M059J (cell line): ENCODE results near the gene SPINK8. TPM values are rescaled to one million over a fixed set of nuclear protein-coding genes. Genes with fewer than 3 reads are reported as not detected.
"Not testable (repeated sequence)": the region's sequence is repeated elsewhere in the genome, so short reads cannot be mapped to it uniquely, and the experiment has no call there.

Source experiments
- DNase-seq: peaks from one replicate; pipeline ENCODE4 v3.0.0-alpha.2; 2012; ENCODE audit warnings: low read depth
- total RNA-seq: library from RNA; depleted of rRNA; stranded (reverse); fragments of >200 nt; shearing (Covaris generic); gene quantifications from 2 replicates; pipeline ENCODE4 v1.2.3, GENCODE V29; 2014; rRNA removed

The SPINK8 gene
- total RNA-seq, 1 experiment from 2014 or later: not detected

DNA sequence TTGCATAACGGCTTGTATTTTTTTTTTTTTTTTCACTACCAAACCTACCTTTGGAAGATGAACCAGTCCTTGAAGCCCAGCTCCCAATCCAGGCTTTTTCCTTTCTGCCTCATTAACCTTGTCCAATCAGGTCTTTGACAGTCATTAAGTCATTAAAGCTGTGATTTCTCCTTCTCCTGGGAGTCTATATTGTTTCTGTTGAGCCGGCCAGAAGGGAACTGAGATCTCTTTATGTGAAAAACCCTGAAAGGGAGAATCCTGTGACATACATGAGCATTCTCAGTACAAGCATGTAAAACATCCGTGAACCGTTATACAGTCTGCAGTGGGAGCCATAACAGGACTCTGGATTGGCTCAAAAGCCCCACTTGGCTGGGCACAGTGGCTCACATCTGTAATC is 52.6 kb downstream of the SPINK8 start:
- DNase-seq: no peak

DNA sequence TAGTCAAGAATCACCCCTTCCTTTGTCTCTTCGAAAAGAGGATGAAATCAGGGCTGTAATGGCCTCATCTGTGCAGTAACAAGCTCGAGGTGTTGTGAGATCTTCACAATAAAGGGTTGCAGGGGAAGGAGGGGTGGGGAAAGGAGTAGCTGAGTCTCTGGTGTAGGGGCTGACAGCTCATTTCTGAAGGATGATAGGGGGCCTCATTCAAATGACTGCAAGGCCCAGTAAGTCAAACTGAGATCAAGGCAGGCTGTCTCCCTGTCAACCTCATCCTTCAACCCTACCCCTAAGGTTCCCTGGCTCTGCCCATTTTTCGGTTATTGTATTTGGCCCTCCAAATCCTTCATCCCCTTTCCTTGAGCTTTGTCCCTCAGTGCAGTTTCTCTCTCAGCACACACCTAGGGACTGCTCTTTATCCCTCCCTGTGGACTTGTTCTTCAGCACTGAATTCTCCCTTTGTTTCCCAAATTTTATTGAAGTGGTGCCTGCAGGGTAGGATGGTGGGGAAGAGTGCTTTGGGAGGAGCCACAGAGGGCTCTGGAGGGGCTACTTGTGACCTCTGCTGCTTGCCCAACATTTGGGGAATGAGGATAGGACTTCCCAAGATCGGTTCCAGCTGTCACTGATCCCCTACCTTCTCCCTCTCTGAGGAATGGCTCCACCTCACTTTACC is 54.4 kb downstream of the SPINK8 start:
- DNase-seq: no peak

DNA sequence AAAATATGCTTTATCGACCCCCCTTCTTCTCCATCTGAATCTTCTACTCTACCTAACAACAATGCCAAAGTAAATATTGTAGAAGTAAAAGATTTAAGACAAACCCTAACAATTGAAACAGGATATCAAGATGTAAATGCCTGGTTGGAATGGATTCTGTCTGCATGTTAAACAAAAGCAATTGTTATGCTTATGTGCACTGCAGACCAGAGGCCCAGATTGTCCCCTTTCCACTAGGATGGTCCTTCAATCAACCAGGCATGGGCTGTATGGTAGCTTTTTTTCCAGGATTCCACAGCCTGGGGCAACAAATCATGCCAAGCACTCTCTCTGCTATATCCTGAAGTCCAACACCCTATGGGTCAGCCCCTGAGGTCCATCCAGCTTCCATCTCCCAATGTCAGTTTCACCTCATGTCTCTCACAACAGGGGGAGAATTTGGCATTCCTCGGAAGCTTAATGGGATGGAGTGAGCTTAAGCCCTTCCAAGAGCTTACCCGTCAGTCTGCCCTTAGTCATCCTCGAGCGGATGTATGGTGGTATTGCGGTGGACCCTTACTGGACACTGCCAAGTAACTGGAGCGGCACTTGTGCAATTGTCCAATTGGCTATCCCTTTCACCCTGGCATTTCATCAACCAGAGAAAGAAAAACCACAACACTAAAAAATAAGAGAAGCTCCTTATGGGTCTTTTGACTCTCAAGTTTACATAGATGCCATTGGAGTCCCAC is 56.4 kb downstream of the SPINK8 start:
- no peak for DNase-seq

DNA sequence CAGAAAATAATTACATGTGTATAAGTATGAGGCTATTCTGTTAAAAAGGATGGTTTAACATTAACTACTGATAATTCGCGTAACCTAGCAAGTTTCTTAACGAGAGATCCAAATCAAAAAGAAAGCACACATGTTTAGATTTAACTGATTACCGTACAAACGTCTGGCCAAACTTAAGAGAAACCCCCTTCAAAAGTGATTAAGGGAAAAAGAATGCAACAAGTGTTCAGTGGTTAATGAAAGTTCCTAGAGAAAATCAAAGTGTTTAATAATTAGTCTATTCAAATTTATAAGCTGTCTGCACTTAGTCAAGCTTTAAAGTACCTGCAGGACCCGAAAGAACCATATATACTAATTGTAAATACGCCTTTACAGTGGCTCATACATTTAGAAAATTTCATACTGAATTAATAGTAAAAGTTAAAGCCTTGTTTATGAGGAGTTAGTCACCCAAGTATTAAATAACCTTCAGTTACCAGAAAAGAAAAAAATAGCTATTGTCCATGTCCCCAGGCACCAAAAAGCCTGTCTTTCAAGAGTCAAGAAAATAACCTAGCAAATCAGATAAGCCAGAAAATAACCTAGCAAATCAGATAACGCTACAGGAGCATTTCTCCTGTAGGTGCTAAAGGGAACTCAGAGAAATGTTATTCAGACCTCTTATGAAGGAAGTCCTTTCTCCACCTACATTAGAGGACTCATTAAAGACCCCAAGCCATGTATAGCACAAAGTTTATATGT is 58.0 kb downstream of the SPINK8 start:
- DNase-seq: peak; percentile 20

DNA sequence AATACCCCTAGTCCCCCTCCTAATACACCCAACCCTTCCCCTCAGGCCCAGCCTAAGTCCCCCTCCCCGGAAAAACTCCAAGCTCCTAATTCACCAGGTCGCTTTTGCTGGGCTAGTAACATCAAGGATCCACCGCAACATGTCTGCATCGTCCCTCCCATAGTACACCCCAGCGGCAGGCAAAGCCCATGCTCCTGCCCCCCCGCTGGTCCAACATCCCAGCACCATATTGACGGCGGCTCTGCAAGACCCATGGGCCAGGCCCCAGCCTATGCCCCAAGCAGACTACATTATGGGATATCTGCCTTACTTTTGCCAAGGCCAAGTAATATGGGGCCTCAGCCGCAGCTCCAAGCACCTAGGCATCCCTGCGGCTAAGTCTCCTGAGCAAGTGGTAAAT is 59.0 kb downstream of the SPINK8 start:
- DNase-seq: no peak

DNA sequence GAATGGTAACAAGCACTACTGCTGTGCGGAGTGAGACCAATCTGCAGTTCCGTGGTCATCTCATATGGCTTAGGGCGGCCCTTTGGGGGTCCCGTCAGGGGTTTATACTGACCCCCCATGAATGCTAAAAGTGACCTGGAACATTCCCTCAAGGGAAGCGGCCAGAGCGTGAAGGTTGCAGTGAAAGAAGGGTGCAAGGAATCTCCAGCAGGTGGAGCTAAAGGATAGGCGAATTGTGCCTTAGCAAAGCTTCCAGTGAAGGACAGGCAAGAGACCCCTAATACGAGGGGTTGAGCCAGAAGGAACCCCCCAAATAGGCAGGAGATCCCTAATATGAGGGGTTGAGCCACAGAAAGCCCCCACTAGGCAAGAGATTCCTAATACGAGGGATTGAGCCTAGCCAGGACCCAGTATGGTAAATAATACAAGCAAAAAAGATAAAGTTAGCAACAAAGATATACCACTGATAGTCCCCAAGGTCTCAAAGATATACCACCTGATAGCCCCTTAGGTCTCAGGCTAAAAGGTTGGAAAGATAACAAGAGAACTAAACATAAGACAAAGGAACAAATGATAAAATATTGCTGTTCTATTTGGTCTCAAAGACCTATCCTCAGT is 59.8 kb downstream of the SPINK8 start:
- DNase-seq: peak; percentile 53

DNA sequence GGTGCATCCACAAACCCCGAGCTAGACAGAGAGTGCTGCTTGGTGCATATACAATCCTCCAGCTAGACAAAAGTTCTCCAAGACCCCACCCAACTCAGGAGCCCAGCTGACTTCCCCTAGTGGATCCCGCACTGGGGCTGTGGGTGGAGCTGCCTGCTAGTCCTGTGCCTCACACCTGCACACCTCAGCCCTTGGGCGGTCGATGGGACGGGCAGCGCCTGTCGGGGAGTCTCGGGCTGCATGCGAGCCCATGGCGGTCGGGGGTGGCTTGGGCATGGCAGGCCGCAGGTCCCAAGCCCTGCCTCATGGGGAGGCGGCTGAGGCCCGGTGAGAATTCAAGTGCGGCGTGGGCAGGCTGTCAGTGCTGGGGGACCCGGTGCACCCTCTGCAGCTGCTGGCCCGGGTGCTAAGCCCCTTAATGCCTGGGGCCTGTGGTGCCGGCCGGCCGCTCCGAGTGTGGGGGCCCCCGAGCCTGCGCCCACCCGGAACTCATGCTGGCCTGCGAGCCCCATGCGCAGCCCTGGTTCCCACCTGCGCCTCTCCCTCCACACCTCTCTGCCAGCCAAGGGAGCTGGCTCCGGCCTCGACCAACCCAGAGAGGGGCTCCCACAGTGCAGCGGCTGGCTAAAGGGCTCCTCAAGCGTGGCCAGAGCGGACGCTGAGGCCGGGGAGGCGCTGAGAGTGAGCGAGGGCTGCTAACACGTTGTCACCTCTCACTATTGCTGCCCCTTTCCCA is 61.5 kb downstream of the SPINK8 start:
- DNase-seq: no peak

DNA sequence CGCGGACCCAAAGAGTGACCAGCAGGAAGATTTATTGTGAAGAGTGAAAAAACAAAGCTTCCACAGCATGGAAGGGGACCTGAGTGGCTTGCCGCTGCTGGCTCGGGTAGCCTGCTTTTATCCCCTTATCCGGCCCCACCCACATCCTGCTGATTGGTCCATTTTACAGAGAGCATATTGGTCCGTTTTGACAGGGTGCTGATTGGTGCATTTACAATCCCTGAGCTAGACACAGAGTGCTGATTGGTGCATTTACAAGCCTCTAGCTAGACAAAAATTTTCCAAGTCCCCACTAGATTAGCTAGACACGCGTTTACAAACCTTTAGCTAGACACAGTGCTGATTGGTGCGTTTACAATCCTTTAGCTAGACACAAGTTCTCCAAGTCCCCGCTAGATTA is 62.2 kb downstream of the SPINK8 start:
- not testable (repeated sequence) for DNase-seq

DNA sequence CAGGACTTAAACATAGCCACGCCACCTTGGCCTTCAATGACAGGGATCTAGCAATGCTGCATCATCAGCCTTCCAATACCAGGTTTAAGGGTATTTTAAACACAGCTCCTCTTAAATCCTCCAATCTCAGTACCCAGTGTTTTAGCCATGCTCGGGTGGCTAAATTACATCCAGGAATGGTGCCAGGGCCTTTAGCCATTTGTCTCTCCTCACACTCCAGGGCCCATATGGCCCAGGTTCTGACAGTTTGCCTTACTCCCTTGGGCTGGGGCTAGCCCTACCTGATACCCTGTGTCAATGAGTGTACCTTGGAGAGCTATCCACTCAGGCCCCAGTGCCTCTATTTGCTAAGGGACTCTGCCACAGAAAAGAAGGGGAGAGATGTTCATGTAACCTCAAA is 63.2 kb downstream of the SPINK8 start:
- DNase-seq: no peak

DNA sequence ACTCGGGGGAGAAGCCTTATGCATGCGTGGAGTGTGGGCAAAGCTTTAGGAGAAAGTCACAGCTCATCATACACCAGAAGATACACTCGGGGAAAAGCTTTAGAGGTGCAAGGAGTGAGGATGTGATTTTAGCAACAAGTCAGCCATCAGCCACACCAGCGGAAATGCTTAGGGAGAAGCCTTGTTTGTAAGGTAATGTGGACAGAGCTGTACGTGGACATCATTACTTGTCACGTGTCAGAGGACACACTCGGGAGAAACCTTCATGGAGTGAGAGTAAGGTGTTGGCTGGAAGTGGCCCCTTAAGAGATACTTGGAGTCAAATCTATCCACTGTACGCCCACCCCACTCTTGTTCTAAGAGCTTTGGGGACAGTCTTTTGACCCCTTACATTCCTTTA is 63.9 kb downstream of the SPINK8 start:
- DNase-seq: no peak

DNA sequence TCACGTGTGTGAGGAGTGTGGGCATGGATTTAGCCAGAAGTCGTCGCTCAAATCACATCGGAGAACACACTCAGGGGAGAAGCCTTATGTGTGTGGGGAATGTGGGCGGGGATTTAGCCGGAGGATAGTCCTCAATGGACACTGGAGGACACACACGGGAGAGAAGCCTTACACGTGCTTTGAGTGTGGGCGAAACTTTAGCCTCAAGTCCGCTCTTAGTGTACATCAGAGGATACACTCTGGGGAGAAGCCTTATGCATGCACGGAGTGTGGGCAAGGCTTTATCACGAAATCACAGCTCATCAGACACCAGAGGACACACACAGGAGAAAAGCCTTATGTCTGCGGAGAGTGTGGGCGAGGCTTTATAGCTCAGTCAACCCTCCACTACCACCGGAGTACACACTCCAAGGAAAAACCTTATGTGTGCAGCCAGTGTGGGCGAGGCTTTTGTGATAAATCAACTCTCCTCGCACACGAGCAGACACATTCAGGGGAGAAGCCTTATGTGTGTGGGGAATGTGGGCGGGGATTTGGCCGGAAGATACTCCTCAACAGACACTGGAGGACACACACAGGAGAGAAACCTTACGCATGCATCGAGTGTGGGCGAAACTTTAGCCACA is 64.4 kb downstream of the SPINK8 start:
- DNase-seq: no peak

DNA sequence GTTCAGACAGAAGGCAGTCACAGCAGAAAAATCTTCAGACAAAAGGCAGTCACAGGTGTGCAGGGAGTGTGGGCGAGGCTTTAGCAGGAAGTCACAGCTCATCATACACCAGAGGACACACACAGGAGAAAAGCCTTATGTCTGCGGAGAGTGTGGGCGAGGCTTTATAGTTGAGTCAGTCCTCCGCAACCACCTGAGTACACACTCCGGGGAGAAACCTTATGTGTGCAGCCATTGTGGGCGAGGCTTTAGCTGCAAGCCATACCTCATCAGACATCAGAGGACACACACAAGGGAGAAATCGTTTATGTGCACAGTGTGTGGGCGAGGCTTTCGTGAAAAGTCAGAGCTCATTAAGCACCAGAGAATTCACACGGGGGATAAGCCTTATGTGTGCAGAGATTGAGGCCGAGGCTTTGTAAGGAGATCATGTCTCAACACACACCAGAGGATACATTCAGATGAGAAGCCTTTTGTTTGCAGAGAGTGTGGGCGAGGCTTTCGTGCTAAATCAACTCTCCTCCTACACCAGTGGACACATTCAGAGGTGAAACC is 65.0 kb downstream of the SPINK8 start:
- no peak for DNase-seq

DNA sequence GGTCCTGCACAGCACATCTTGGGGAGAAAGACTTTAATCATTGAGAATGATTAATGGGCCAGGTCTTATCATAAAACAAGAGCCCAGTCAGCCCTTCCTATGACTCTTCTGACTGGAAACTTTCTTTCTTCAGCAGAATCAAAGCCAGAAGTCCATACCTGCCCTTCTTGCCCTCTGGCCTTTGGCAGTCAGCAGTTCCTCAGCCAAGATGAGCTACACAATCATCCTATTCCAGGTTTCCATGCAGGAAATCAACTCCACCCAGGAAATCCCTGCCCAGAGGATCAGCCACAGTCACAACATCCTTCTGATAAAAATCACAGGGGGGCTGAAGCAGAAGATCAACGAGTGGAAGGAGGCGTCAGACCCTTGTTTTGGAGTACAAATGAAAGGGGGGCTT is 65.7 kb downstream of the SPINK8 start:
- DNase-seq: no peak

DNA sequence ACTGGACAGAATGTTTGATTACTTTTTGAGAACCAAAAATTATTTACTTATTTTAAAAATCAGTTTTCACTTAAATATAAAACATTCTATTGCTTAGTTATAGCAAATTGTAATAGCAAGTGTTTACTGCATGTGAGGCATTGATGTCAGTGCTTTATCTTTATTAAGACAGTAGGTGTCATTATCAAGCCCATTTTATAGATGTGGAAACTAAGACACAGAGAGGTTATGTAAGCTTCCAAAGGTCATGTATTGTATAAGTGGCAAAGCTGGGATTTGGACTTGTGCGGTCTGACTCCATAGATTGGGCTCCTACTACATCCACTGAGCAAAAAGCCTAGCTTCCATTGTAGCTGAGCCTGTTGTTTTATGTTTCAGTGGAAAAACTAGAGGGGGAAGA is 74.9 kb downstream of the SPINK8 start:
- DNase-seq: no peak

Other genes with a start within 250 kb of the SPINK8 start
- 8.9 and 16.5 TPM in 2 replicates for gene CDC25A, start 145.2 kb downstream of the SPINK8 start, total RNA-seq
- not detected in 2 replicates for gene CAMP, start 110.2 kb downstream of the SPINK8 start, total RNA-seq
- 0.47 and 1.1 TPM in 2 replicates for gene ZNF589, start 92.6 kb downstream of the SPINK8 start, total RNA-seq
- gene NME6, start 32.3 kb downstream of the SPINK8 start, total RNA-seq: 22.0 and 31.0 TPM in 2 replicates
- not detected in 2 replicates for gene FBXW12, start 38.6 kb upstream of the SPINK8 start, total RNA-seq
- 4.1 and 8.9 TPM in 2 replicates for gene PLXNB1, start 96.4 kb upstream of the SPINK8 start, total RNA-seq
- 10.6 and 11.0 TPM in 2 replicates for gene CCDC51, start 106.5 kb upstream of the SPINK8 start, total RNA-seq
- gene TMA7, start 106.6 kb upstream of the SPINK8 start, total RNA-seq: 479 and 535 TPM in 2 replicates
- 4.9 and 7.2 TPM in 2 replicates for gene ATRIP, start 113.1 kb upstream of the SPINK8 start, total RNA-seq
- gene SHISA5, start 170.5 kb upstream of the SPINK8 start, total RNA-seq: 282 and 311 TPM in 2 replicates
- gene PFKFB4, start 223.1 kb upstream of the SPINK8 start, total RNA-seq: 19.5 and 31.0 TPM in 2 replicates
- 0.17 and 2.7 TPM in 2 replicates for gene UCN2, start 230.1 kb upstream of the SPINK8 start, total RNA-seq